HG02852 (cell line): ENCODE results near the gene ADGRA3.

Source experiments
- ATAC-seq: cut with Tn5 transposase; IDR thresholded peaks from one replicate; pipeline ENCODE4 v1.9.1; 2021; ENCODE audit warnings: mild to moderate bottlenecking, moderate library complexity; ENCODE audit not compliant: unreplicated experiment

ADGRA3 gene

GRCh38 chr4:22515888-22516541 lies at the start of gene ADGRA3:
Gene ADGRA3, minus strand, starts transcription at chr4:22516066. Its CDS starts 282 bp downstream, at chr4:22515784.
- ATAC-seq = peak; percentile 60

GRCh38 chr4:22556495-22556894 lies 40.6 kb upstream of the ADGRA3 start:
- ATAC-seq = no peak

GRCh38 chr4:22554670-22555069 lies 38.8 kb upstream of the ADGRA3 start:
- no peak for ATAC-seq

GRCh38 chr4:22553560-22553959 lies 37.7 kb upstream of the ADGRA3 start:
- ATAC-seq = no peak

- no peak for ATAC-seq
These were observed 36.9 kb upstream of the ADGRA3 start for GRCh38 chr4:22552812-22553211.

- no peak for ATAC-seq
These were observed 35.7 kb upstream of the ADGRA3 start for GRCh38 chr4:22551550-22551949.

- ATAC-seq = no peak
These were observed 30.4 kb upstream of the ADGRA3 start for GRCh38 chr4:22546299-22546698.

- ATAC-seq = no peak
These were observed 23.4 kb upstream of the ADGRA3 start for GRCh38 chr4:22539251-22539650.

GRCh38 chr4:22537864-22538263 lies 22.0 kb upstream of the ADGRA3 start:
- no peak for ATAC-seq

- ATAC-seq = no peak
These were observed 18.5 kb upstream of the ADGRA3 start for GRCh38 chr4:22534374-22534773.

- no peak for ATAC-seq
These were observed 17.0 kb upstream of the ADGRA3 start for GRCh38 chr4:22532896-22533295.

GRCh38 chr4:22532117-22532516 lies 16.3 kb upstream of the ADGRA3 start:
- no peak for ATAC-seq

GRCh38 chr4:22531311-22532019 lies 15.6 kb upstream of the ADGRA3 start:
- ATAC-seq = no peak

GRCh38 chr4:22524895-22525294 lies 9.0 kb upstream of the ADGRA3 start:
- no peak for ATAC-seq

GRCh38 chr4:22522706-22523501 lies 7.0 kb upstream of the ADGRA3 start:
- no peak for ATAC-seq

GRCh38 chr4:22522206-22522605 lies 6.3 kb upstream of the ADGRA3 start:
- no peak for ATAC-seq

GRCh38 chr4:22521240-22521639 lies 5.4 kb upstream of the ADGRA3 start:
- no peak for ATAC-seq

- peak; percentile 43 for ATAC-seq
These were observed 550 bp downstream of the ADGRA3 start for GRCh38 chr4:22515145-22515887.

- ATAC-seq = no peak
These were observed 1.4 kb downstream of the ADGRA3 start for GRCh38 chr4:22514481-22514880.

GRCh38 chr4:22514001-22514400 lies 1.9 kb downstream of the ADGRA3 start:
- ATAC-seq = no peak

- ATAC-seq = no peak
These were observed 3.6 kb downstream of the ADGRA3 start for GRCh38 chr4:22512306-22512705.
